Chondrocyte (in vitro differentiated cells): Measurements from ENCODE around the gene CATSPERE. TPM values are rescaled to one million over a fixed set of nuclear protein-coding genes. Genes with fewer than 3 reads are reported as not detected.

Experiments used
- DNase-seq: peaks from one replicate; pipeline ENCODE4 v3.0.0; 2021; ENCODE audit warnings: mixed read lengths, low spot score
- H3K27ac Mint-ChIP-seq: one replicate; pipeline ENCODE4 v1.8.0; 2021; ENCODE audit warnings: mild to moderate bottlenecking, moderate library complexity, mixed read lengths; ENCODE audit not compliant: unreplicated experiment
- H3K27me3 Mint-ChIP-seq: 2 replicates; pipeline ENCODE4 v1.8.0; 2021; ENCODE audit warnings: low read depth, mixed read lengths
- H3K36me3 Mint-ChIP-seq: 2 replicates; pipeline ENCODE4 v1.8.0; 2021; ENCODE audit warnings: low read depth, mixed read lengths
- H3K4me1 Mint-ChIP-seq: 2 replicates; pipeline ENCODE4 v1.8.0; 2021; ENCODE audit warnings: low read depth, mild to moderate bottlenecking, mixed read lengths
- H3K4me3 Mint-ChIP-seq: one replicate; pipeline ENCODE4 v1.8.0; 2021; ENCODE audit warnings: mild to moderate bottlenecking, moderate library complexity, mixed read lengths; ENCODE audit not compliant: unreplicated experiment
- H3K9me3 Mint-ChIP-seq: 2 replicates; pipeline ENCODE4 v1.8.0; 2021; ENCODE audit warnings: low read depth, mixed read lengths
- total RNA-seq: library from RNA; stranded (reverse); gene quantifications from 3 replicates; pipeline ENCODE4 v1.2.1, GENCODE V29; 2021
- TF ChIP-seq, protein P1 (sequence below): fragments of 200-600 bp; sonication (generic); IDR thresholded peaks from 2 replicates; pipeline ENCODE4 v1.5.0; 2021; ENCODE audit warnings: antibody characterized with exemption, mild to moderate bottlenecking, moderate library complexity

The CATSPERE gene
- total RNA-seq, 1 donor from 2014 or later: 1.5 TPM

DNA sequence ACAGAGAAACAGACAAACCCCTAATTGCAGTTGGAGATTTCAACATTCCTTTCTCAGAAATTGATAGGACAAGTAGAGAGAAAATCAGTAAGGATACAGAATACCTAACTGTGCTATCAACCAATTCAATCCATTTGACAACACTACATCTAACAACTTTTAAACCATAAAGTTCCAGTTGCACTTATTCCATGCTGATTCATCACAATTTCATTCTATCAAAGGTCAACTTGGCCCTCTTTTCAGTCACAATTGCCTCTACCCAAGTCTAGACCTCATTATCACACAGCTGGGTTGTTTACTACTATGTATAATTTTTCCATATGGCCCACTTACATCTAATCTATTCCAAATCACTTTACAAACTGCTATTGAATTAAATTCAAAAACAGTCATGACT, 172.1 kb downstream of the CATSPERE start:
- H3K27ac Mint-ChIP-seq: no peak overlapping the region
- TF ChIP-seq, protein P1, sequence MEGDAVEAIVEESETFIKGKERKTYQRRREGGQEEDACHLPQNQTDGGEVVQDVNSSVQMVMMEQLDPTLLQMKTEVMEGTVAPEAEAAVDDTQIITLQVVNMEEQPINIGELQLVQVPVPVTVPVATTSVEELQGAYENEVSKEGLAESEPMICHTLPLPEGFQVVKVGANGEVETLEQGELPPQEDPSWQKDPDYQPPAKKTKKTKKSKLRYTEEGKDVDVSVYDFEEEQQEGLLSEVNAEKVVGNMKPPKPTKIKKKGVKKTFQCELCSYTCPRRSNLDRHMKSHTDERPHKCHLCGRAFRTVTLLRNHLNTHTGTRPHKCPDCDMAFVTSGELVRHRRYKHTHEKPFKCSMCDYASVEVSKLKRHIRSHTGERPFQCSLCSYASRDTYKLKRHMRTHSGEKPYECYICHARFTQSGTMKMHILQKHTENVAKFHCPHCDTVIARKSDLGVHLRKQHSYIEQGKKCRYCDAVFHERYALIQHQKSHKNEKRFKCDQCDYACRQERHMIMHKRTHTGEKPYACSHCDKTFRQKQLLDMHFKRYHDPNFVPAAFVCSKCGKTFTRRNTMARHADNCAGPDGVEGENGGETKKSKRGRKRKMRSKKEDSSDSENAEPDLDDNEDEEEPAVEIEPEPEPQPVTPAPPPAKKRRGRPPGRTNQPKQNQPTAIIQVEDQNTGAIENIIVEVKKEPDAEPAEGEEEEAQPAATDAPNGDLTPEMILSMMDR: no peak
- no peak overlapping the region for H3K4me3 Mint-ChIP-seq
- H3K4me1 Mint-ChIP-seq: no peaks in the 10 kb centered on the region
- peaks cover 6% of the 10 kb centered on the region for H3K36me3 Mint-ChIP-seq
- H3K9me3 Mint-ChIP-seq: peaks cover 6% of the 10 kb centered on the region
- DNase-seq: no peak
- no peaks in the 10 kb centered on the region for H3K27me3 Mint-ChIP-seq

DNA sequence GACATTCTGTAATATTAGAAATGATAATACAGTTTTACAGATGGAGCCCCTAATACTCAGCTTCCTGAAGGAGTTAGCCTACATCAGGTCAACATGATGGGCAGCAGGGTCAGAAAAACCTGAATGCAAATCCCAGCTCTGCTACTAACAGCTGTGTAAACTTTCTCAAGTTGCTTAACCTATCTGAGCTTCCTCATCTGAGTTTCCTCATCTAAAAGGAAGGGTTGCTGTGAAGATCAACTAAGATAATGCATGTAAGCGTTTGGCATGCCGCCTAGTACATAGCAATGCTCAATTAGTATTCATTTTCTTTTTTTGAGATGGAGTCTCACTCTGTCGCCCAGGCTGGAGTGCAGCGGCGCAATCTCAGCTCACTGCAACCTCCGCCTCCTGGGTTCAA, 173.5 kb downstream of the CATSPERE start:
- Mint-ChIP-seq H3K4me1 (no peaks in the 10 kb centered on the region), H3K27me3 (no peaks in the 10 kb centered on the region), H3K9me3 (peaks cover 6% of the 10 kb centered on the region), H3K27ac (no peak overlapping the region), H3K36me3 (peaks cover 6% of the 10 kb centered on the region), H3K4me3 (no peak overlapping the region)
- DNase-seq: no peak
- TF ChIP-seq, protein P1: no peak

DNA sequence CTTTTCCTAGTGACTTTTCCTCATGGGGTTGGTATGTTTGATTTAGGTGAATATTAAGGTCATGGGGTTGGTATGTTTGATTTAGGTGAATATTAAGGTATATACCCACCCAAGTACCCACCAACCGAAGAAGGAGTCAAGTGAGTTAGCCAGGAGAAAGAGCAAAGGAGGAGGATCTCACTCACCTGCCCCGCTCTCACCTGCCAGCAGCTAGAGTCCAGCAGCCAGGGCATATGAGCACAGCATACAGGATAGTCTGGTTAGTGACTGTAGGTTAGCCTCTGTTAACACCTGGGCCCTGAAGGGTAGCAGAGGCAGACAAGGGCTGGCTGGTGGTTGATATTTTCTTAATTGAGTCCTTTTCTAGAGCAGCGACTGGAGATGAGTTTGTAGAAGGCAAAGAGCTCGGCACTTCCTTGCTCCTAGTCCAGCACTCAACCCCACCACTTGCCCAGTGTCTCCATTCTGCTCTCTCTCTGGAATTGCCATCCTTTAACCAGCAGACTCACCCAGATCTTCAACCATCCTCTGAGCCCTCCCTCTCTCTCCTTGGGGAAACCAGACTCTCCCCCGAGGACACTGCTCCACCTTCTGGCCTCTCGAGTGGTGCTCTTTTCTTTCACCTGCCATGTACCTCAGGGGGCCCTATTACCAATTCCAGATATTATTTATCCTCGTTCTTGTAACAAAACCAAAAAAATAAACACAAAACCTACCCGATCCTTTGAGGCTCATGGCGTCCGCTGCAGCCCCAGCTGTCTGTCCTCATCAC, 175.6 kb downstream of the CATSPERE start:
- TF ChIP-seq, protein P1: no peak
- no peak overlapping the region for H3K27ac Mint-ChIP-seq
- H3K4me1 Mint-ChIP-seq: no peaks in the 10 kb centered on the region
- H3K4me3 Mint-ChIP-seq: no peak overlapping the region
- peaks cover 1% of the 10 kb centered on the region for H3K9me3 Mint-ChIP-seq
- peaks cover 2% of the 10 kb centered on the region for H3K36me3 Mint-ChIP-seq
- peaks cover 2% of the 10 kb centered on the region for H3K27me3 Mint-ChIP-seq
- no peak for DNase-seq

DNA sequence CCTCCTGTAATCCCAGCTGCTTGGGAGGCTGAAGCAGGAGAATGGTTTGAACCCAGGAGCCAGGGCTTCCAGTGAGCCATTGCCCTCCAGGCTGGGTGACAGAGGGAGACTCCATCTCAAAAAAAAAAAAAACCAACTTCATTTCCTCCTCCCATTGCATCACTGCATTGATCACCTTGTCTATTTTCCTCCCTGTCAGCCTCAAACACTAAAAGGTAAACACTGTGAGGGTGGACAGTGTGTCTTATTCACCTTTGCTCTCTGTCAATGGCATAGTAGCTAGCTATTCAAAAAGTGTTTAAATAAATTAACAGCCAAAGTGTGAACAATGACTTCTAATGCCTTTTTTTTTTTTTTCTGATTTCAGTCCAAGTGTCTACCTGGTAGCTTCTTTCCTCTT, 178.5 kb downstream of the CATSPERE start:
- Mint-ChIP-seq H3K4me3 (no peak overlapping the region), H3K27ac (no peak overlapping the region), H3K4me1 (no peaks in the 10 kb centered on the region), H3K9me3 (no peaks in the 10 kb centered on the region), H3K36me3 (no peaks in the 10 kb centered on the region), H3K27me3 (peaks cover 3% of the 10 kb centered on the region)
- TF ChIP-seq, protein P1: no peak
- DNase-seq: no peak

DNA sequence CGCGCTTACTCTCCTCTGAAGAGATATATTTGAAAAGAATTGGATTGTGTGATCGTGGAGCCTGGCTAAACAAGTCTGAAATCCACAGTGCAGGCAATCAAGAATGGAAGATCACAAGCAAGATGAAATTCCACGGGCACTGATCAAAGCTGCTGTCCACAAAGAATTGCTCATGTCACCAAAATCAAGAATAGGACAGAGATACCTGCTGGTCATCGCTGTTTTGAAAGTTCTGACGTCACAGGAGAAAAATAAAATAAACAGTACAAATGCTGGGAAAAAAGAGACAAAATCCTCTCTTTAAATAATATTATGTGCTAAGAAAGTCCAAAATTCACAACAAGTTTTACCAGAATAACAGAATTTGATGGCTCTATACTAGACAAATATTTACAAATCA, 179.8 kb downstream of the CATSPERE start:
- no peak overlapping the region for H3K4me3 Mint-ChIP-seq
- no peaks in the 10 kb centered on the region for H3K4me1 Mint-ChIP-seq
- H3K27me3 Mint-ChIP-seq: peaks cover 3% of the 10 kb centered on the region
- H3K27ac Mint-ChIP-seq: no peak overlapping the region
- no peaks in the 10 kb centered on the region for H3K9me3 Mint-ChIP-seq
- no peak for DNase-seq
- no peaks in the 10 kb centered on the region for H3K36me3 Mint-ChIP-seq
- TF ChIP-seq, protein P1: no peak
